Putamen (tissue), 1 donor: ENCODE results near the gene CBFA2T2.
A peak's percentile ranks its signal among the peaks of the same experiment; 100 is the strongest.

Experiments
- DNase-seq: peaks from one replicate; pipeline ENCODE4 v3.0.0-alpha.2; 2016; ENCODE audit warnings: low spot score

Gene CBFA2T2

GRCh38 chr20:33653218-33653899, 163.5 kb downstream of the CBFA2T2 start:
- DNase-seq: no peak

DNA sequence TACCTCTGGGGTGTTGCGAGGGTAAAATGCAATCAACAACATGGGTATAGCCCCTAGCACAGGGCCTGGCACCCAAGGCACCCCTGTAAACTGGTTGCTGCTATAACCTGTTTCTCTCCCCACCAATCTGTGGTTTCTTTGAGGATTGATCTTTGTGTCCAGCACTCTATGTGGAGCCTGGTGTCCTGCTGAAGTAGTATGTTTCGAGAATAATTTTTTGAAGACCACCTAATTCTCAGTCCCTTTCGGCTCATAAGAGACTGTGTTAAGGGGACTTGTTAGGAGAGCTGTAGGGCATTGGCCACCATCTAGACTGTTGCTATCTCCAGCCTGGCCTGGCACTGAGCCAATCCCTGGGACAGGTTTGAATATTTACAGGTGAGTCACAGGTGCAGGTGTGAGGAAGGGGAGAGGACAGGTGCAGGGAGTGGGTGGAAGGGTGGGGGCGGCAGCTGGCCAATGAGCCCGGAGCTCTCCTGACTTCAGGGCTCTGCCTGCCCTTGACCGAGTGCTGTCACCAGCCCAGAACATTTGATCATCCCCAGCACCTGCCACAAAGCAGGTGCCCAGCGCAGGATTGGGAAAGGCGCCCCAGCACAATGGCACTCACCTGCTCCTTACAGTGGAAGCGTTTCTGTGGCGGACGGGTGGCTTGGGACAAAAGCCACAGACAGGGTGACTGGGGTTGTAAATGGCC, 164.2 kb downstream of the CBFA2T2 start:
- no peak for DNase-seq

DNA sequence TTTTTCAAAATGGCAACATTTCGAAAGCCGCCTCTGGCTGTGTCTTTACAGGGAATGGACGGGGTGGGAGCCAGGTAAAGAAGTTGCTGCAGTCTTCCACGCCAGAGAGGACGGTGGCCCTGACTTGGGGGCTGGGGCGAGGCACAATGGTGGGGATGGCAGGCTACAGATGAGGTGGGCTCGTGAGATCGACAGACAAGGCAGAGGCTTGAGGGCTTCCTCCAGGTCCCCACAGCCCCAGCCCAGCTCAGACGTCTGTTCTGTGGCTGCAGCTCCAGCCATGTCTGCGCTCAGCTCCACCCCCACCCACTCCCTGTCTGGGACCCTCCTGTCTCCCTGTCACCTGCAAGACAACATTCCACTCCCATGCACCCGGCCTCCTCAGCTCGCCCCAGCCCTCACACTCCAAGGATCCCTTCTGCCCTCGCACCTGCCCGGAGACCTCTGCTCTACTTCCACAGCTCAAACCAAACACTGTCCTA, 164.8 kb downstream of the CBFA2T2 start:
- no peak for DNase-seq

DNA sequence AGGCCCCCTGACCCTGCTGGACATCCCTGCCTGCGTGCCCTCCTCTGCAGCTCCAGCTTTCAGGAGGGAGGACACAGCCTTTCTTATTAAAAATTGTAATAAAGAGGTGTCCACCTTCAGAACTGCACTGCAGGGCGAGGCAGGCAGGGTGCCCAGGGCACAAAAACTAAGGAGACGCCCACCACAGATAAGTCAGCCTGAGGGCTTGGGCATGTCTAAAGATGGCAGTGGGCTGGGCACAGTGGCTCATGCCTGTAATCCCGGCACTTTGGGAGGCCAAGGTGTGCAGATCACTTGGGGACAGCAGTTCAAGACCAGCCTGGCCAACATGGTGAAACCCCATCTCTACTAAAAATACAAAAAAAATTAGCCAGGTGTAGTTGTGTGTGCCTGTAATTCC, 165.3 kb downstream of the CBFA2T2 start:
- DNase-seq: no peak

- no peak for DNase-seq
Observed at GRCh38 chr20:33656010-33656782, 166.3 kb downstream of the CBFA2T2 start.

DNA sequence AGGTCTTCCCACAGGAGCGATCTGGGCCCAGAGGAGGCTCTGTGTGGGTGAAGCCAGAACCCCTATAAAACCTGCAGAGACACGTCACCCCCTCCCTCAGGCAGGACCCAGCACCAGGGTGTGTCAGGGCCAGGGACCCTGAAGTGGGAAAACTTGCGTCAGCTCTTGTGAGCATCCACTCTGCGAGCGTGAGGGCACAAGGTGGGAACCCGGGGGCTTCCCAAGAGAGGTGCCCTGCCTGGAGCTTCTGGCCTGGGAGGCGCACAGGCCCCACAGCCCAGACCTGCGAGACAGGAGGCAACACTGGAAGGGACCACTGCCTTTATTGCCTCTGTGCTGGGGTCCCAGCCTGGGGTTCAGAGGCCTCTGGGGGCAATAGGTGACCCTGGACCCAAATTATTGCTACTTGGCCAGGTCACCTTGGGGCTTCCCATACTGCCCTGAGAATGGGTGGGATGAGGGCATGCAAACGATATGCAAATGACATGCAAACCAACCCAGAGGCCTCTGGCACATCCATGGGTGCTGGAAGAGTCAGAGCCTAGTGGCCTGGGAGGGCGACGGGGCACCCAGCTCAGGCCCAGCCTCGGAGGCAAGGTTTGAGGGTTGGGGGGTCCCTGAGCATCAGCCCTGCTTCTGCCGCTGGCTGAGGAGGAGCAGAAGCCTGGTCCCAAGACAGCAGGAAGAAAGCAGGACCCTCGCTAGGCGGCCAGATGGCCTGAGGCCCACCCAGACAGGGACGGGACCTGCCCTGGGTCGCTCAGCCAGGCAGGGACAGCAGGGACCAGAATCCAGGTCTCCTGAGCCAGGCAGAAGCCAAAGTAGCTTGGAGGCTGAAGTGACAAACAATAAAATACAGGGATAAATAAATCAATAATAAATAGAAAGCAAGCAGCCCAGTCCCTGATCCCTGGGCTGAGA, 167.1 kb downstream of the CBFA2T2 start:
- DNase-seq: no peak

DNA sequence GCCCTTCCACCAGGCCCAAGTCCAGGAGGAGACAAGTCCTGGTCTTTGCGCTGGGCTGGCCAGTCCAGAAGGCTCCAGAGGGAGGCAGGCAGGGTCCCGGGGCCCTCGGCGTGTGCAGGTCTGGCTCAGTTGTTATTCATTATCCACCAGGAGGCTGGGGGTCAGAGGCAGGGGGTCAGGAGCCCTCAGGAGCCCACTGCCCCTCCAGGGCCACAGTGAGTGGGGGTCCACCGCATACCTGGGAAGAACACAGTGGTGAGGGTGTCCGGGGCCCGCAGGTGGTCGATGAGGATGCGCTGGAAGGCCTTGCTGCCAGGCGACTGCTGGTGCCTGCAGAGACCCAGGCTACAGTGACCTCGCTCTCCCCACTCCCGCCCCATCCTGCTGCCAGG, 167.8 kb downstream of the CBFA2T2 start:
- DNase-seq: no peak

- DNase-seq: no peak
Observed at GRCh38 chr20:33658510-33658909, 168.6 kb downstream of the CBFA2T2 start.

GRCh38 chr20:33658929-33659328, 169.0 kb downstream of the CBFA2T2 start:
- DNase-seq: no peak

DNA sequence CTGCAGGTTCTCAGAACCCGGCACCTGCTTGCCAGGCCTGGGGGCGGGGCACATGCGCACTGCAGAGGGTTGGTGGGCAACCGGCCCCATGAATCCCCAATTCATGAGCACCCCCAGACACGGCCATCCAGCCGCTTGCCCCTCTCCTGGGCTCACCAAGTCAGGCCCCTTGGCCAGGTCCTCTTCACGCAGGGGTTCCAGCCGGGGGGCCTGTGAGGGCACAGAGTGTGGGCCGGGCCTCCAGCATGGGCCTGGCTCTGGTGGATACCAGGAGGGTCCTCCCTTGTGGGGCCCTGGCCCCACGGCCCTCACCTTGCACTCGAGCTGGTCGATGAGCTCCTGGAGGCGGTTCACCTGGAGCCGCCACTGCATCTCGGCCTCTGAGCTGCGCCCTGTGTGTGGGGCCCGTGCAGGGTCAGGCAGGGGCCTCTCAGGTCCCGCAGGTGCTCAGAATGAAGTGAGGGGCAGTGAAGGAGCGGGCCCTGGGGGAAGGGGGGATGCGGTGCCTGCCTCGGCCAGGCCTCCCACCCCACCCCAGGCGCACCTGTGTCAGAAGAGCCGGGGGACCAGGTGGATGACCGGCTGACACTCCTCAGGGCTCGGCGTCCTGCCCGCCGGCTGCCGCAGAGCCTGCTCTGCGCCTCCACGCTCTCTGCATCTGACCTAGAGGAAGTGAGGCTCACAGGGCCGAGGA, 169.6 kb downstream of the CBFA2T2 start:
- DNase-seq: no peak

DNA sequence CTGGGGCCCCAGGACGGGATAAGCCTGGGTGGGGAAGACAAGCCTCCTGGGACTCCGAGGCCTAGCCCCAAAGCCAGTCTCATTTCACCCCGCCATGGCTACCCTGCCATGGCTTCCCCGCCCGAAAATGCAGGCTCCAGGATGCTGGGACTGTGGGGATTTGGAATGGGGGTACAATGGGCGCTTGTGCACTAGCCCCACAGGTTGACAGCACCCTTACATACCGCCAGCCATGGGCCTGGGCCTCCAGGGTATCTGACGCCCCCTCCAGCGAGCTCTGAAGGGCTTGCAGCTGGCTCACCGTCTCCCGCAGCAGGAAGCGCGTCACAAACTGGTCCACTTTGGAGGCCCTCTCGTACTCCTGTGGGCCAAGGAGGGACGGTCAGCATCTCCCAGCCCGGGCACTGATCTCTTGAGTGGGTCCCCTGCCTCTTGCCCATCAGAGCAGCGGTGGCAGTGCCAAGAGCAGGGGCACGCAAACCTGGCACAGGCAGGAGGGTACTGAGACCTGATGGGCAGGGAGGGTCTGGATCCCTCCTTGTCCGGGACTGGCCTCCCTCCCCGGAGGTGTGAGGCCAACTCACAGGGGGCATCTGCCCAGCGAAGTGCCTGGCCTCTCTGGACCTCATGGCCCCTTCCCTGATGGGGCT, 170.3 kb downstream of the CBFA2T2 start:
- DNase-seq: no peak

- no peak for DNase-seq
Observed at GRCh38 chr20:33660685-33661058, 170.8 kb downstream of the CBFA2T2 start.

- no peak for DNase-seq
Observed at GRCh38 chr20:33662172-33662571, 172.3 kb downstream of the CBFA2T2 start, which contains the start of gene C20orf144. Gene C20orf144 (plus strand): TSS chr20:33662327. CDS start chr20:33662346, 19 bp downstream.

- peak; percentile 79 for DNase-seq
Observed at GRCh38 chr20:33663161-33664084, 173.5 kb downstream of the CBFA2T2 start.

DNA sequence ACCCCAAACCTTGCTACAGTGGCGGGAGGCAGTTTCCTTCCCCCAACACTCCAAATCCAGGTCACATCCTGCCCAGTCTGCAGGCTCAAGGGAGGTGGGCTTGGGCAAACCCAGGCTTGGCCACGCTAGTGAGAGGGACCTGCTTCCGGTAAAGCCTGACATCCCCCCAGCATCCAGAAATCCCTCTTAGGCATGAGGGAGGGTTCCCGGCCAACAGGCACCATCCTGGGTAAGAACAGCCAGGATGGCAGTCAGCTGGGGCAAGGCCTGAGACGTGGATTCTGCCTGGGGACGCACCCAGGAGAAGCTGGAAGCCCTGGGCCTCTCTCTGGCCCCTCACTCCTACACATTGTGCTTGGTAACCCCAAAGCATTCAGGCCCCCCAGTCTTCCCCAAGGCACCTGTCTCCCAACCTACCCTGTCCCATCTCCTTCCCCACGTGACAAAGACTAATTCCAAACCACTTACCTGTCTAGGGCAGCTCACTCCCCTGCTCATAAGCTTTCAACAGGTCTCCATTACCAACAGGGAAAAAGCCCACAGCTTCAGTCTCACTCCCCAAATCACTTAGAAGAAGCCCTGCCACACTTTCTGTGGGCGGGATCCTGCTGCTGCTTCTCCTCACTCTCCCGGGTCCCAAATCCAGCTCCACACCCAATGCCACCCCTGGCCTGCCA, 174.3 kb downstream of the CBFA2T2 start:
- no peak for DNase-seq

DNA sequence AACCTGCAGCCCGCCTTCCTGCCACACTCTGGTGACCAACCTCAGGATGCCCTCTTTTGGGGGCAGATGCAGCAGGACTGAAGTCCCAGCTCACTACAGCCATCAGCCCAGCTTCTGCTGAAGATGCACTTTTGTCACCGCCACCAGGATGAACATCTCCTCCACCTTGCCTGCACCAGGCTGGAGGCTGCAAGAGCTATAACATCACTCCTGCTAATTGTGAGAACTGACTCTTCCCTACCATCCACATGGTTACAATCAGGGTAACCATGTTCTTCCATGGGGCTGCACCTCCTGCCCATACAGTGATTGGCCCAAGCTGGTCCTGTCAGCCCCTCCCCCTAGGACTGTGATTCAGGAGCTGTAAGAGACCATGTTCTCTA, 174.9 kb downstream of the CBFA2T2 start:
- DNase-seq: no peak

DNA sequence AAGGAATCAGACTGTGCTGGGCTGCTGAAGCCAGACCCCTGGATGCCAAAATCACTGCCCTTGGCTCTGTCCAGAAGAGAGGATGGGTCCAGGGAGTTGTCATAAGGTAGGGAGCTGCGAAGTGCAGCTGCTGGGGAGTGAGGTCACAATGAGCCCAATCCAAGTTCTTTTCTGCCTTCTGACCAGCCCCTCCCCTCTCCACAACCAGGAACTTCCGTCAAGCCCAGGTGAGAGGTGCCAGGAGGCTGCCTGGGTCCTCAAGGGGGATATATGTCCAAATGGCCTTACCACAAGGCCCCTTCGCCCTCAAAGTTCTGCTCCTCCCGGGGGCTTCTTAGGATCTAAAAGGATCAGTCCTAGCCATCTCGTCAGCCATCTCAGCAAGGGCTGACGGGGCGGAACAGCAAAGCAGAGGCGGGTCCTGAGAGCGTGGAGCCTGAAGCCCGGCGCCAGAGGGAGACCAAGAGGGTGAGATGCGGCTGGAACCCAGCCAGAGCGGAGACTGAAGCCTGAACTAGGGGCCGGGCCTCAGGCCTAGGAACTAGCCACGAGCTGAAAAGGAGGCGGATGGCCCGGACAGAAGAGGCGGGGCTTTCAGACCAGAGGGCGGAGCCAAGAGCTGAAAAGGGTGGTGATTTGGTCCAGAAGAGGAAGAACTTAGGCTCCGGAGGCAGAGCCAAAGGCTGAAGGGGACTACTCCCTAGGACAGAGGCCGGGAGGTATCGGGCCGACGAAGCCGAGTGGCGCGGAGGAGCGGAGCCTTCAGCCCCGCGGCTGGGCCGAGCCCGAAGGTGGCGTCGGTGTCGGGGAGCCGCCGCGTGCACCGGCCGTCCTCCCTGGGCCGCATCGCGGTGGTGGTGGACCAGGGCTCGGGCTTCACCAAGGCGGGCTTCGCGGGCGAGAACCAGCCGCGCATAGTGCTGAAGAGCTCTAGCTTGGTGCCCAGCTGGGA, 176.7 kb downstream of the CBFA2T2 start, which contains the start of gene ACTL10:
TSS of gene ACTL10 (plus strand) at position 651 of the 952 bp plus-strand sequence. CDS start 555 bp downstream, outside the sequence.
- DNase-seq: peak; percentile 96
